ENCODE data around the gene KLB. TPM values are rescaled to one million over a fixed set of nuclear protein-coding genes. Genes with fewer than 3 reads are reported as not detected.
"Not testable (repeated sequence)": the region's sequence is repeated elsewhere in the genome, so short reads cannot be mapped to it uniquely, and the experiment has no call there.

Gene KLB
- under 1 TPM in 2 of 4 donors, not detected in 2; 0.20 to 0.27 TPM for total RNA-seq

- no peak for DNase-seq
- WGBS, 2 donors: 58 to 59% methylated on average over 12 of the region's 12 CpGs
- H3K4me1 ChIP-seq: no peaks in the 10 kb centered on the region
- no peak for TF ChIP-seq CTCF (IDR thresholded peaks at IDR 0.05)
- TF ChIP-seq POLR2A (IDR thresholded peaks at IDR 0.05): no peak
- no peaks in the 10 kb centered on the region for H3K27me3 ChIP-seq
- no peaks in the 10 kb centered on the region for H3K36me3 ChIP-seq
- intact Hi-C loops (cut with DNase I): no loop called here
- H3K4me3 ChIP-seq (replicated peaks in 1 of 3): no peak within 1 kb of the TSS
- H3K9me3 ChIP-seq: no peaks in the 10 kb centered on the region
- no peak within 1 kb of the TSS for H3K27ac ChIP-seq
Measured at GRCh38 chr4:39406763-39407583, at the start of gene KLB. TSS of gene KLB (plus strand) at chr4:39406930. CDS start at chr4:39406950, 20 bp downstream.

GRCh38 chr4:39357002-39357401, 49.7 kb upstream of the KLB start:
- intact Hi-C loops (cut with DNase I): no loop called here
- TF ChIP-seq POLR2A (IDR thresholded peaks at IDR 0.05) (no peak), CTCF (IDR thresholded peaks at IDR 0.05) (no peak)
- no peaks in the 10 kb centered on the region for H3K27me3 ChIP-seq
- DNase-seq: no peak
- peak overlapping the region in 1 of 3 donors; percentile 23 for H3K27ac ChIP-seq
- H3K9me3 ChIP-seq: no peaks in the 10 kb centered on the region
- no peaks in the 10 kb centered on the region for H3K36me3 ChIP-seq
- H3K4me3 ChIP-seq (replicated peaks in 1 of 3): no peak overlapping the region
- H3K4me1 ChIP-seq: peaks cover 3 to 23% of the 10 kb centered on the region in 2 donors
- WGBS, 2 donors: 91 to 97% methylated on average over 1 of the region's 1 CpG

- H3K9me3 ChIP-seq; H3K27ac ChIP-seq; intact Hi-C loops (cut with DNase I); H3K4me3 ChIP-seq (replicated peaks in 1 of 3); H3K36me3 ChIP-seq; DNase-seq; H3K27me3 ChIP-seq: not testable (repeated sequence)
- peaks cover 11% of the 10 kb centered on the region in 2 donors for H3K4me1 ChIP-seq
- WGBS, 2 donors: 96% methylated on average over 4 of the region's 4 CpGs
Measured at GRCh38 chr4:39360611-39361010, 46.1 kb upstream of the KLB start.

GRCh38 chr4:39362827-39363226, 43.9 kb upstream of the KLB start:
- Histone ChIP-seq H3K36me3 (no peaks in the 10 kb centered on the region), H3K4me1 (peaks cover 0 to 12% of the 10 kb centered on the region in 2 donors), H3K4me3 (replicated peaks in 1 of 3) (no peak overlapping the region), H3K27ac (no peak overlapping the region), H3K9me3 (no peaks in the 10 kb centered on the region), H3K27me3 (no peaks in the 10 kb centered on the region)
- 81 to 84% methylated on average over 3 of the region's 3 CpGs for WGBS, 2 donors
- no peak for TF ChIP-seq CTCF (IDR thresholded peaks at IDR 0.05)
- TF ChIP-seq POLR2A (IDR thresholded peaks at IDR 0.05): no peak
- intact Hi-C loops (cut with DNase I): no loop called here
- no peak for DNase-seq

- peaks cover 0 to 12% of the 10 kb centered on the region in 2 donors for H3K4me1 ChIP-seq
- H3K36me3 ChIP-seq: no peaks in the 10 kb centered on the region
- intact Hi-C loops (cut with DNase I): no loop called here
- H3K9me3 ChIP-seq: no peaks in the 10 kb centered on the region
- 91 to 92% methylated on average over 4 of the region's 4 CpGs for WGBS, 2 donors
- no peaks in the 10 kb centered on the region for H3K27me3 ChIP-seq
- H3K27ac ChIP-seq: no peak overlapping the region
- TF ChIP-seq CTCF (IDR thresholded peaks at IDR 0.05): no peak
- TF ChIP-seq POLR2A (IDR thresholded peaks at IDR 0.05): no peak
- no peak overlapping the region for H3K4me3 ChIP-seq (replicated peaks in 1 of 3)
- DNase-seq: no peak
Measured at GRCh38 chr4:39363773-39364393, 42.8 kb upstream of the KLB start.
